ENCODE results near the gene SSTR1.

DNA sequence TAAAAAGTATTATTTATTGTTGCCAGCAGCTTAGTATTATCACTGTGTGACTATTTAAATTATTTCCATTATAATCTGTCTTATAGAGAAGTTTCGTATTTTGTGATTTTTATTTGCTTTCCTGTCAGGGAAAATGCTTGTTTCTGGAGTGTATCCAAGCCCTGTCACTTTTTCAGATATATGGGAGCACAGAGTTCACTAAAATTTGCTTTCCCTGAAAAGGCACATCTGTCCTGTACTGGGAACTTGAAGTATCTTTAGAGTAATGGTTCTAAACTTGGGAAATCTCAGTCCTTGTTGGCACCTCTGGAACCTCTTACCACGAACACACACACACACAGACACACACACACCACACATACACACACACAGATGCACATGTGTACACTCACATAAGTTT, 39.3 kb upstream of the SSTR1 start:
- TF ChIP-seq CTCF (conservative IDR thresholded peaks at IDR 0.05) (no peak), EZH2 (IDR thresholded peaks at IDR 0.05; ENCODE audit: low read depth) (no peak)

Measured in PC-9 (cell line).